Umbilical cord (tissue), 2 donors: ENCODE data around the gene MANF. TPM values are rescaled to one million over a fixed set of nuclear protein-coding genes. Genes with fewer than 3 reads are reported as not detected.
A peak's percentile ranks its signal among the peaks of the same experiment; 100 is the strongest.

Source experiments
- DNase-seq: peaks from one replicate; pipeline ENCODE4 v3.0.0-alpha.2; 2015; ENCODE audit warnings: low spot score
- total RNA-seq: library from RNA; depleted of rRNA; stranded (reverse); fragments of >200 nt; gene quantifications from one replicate; pipeline ENCODE4 v1.2.3, GENCODE V29; 2014; ENCODE audit warnings: low replicate concordance; ENCODE audit not compliant: insufficient read depth

The MANF gene
- total RNA-seq, 1 donor from 2014 or later = 64.5 TPM

- no peak for DNase-seq
Measured at GRCh38 chr3:51434110-51434509, 49.0 kb downstream of the MANF start.

- DNase-seq = peak; percentile 41
Measured at GRCh38 chr3:51434746-51435327, 49.7 kb downstream of the MANF start.

GRCh38 chr3:51436998-51437639 is 52.0 kb downstream of the MANF start:
- no peak for DNase-seq

Other genes starting within 250 kb of the MANF start
- 14.7 TPM for gene RBM15B, start 6.0 kb downstream of the MANF start, total RNA-seq
- 9.6 TPM for gene DCAF1, start 114.7 kb downstream of the MANF start, total RNA-seq
- 39.0 TPM for gene RAD54L2, start 153.4 kb downstream of the MANF start, total RNA-seq